Measurements from ENCODE around the gene CFAP69. TPM values are rescaled to one million over a fixed set of nuclear protein-coding genes. Genes with fewer than 3 reads are reported as not detected.

The CFAP69 gene
- total RNA-seq, 3 donors from 2014 or later (not counting 1 experiment from before 2014, with no cell fraction given): 0.13 TPM; not detected in 2

- no peak for TF ChIP-seq CTCF (IDR thresholded peaks at IDR 0.05)
- H3K4me1 ChIP-seq (ENCODE audit: control insufficient read depth, insufficient read depth, low read length): no peaks in the 10 kb centered on the region
- no peak overlapping the region for H3K4me3 ChIP-seq (ENCODE audit: low read length)
- H3K9me3 ChIP-seq (ENCODE audit: control insufficient read depth, insufficient read depth, low read length): no peaks in the 10 kb centered on the region
- intact Hi-C loops (cut with micrococcal nuclease): no loop called here
- H3K4me1 Mint-ChIP-seq: no peaks in the 10 kb centered on the region
- H3K27ac ChIP-seq (ENCODE audit: low read length): no peak overlapping the region
- H3K36me3 Mint-ChIP-seq: no peaks in the 10 kb centered on the region
- H3K4me3 Mint-ChIP-seq: no peak overlapping the region
- H3K9me3 Mint-ChIP-seq: no peaks in the 10 kb centered on the region
- H3K36me3 ChIP-seq (ENCODE audit: control insufficient read depth, insufficient read depth, low read length): no peaks in the 10 kb centered on the region
- peaks cover 5 to 14% of the 10 kb centered on the region in 2 donors for H3K27me3 Mint-ChIP-seq (ENCODE audit: low read depth in 2 of 2)
- ATAC-seq (no peak), DNase-seq (no peak)
- 86% methylated on average over 1 of the region's 1 CpG for WGBS (ENCODE audit: insufficient coverage)
- H3K27me3 ChIP-seq (ENCODE audit: control insufficient read depth, insufficient read depth, low read length): no peaks in the 10 kb centered on the region
- H3K27ac Mint-ChIP-seq: no peak overlapping the region
Observed at GRCh38 chr7:90236721-90237289, 8.2 kb upstream of the CFAP69 start.

DNA sequence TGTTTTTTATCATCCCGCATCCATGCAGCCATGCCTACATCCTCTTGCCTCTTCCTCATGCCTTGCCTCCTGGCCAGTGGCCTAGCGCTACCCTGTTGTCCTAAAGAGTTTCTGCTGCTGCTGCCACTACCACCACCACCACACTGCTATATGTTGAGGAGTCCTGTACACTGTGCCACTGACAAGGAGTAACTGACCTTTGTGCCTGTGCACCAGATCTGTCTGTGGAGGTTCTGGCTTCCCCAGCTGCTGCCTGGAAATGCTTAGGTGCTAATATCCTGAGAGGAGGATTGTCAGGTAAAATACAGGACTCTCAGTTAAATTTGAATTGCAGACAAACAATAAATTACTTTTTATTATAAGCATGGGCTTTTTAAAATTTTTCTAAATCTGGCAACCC lies 7.0 kb upstream of the CFAP69 start:
- H3K4me3 ChIP-seq (ENCODE audit: low read length): no peak overlapping the region
- no peaks in the 10 kb centered on the region for H3K9me3 ChIP-seq (ENCODE audit: control insufficient read depth, insufficient read depth, low read length)
- H3K36me3 ChIP-seq (ENCODE audit: control insufficient read depth, insufficient read depth, low read length): no peaks in the 10 kb centered on the region
- no peaks in the 10 kb centered on the region for H3K27me3 ChIP-seq (ENCODE audit: control insufficient read depth, insufficient read depth, low read length)
- H3K4me1 Mint-ChIP-seq: no peaks in the 10 kb centered on the region
- 100% methylated on average over 2 of the region's 2 CpGs for WGBS (ENCODE audit: insufficient coverage)
- peaks cover 10 to 18% of the 10 kb centered on the region in 2 donors for H3K27me3 Mint-ChIP-seq (ENCODE audit: low read depth in 2 of 2)
- H3K27ac Mint-ChIP-seq: no peak overlapping the region
- no peak for ATAC-seq
- intact Hi-C loops (cut with micrococcal nuclease): no loop called here
- no peak for DNase-seq
- H3K36me3 Mint-ChIP-seq: no peaks in the 10 kb centered on the region
- H3K4me1 ChIP-seq (ENCODE audit: control insufficient read depth, insufficient read depth, low read length): no peaks in the 10 kb centered on the region
- H3K4me3 Mint-ChIP-seq: no peak overlapping the region
- TF ChIP-seq CTCF (IDR thresholded peaks at IDR 0.05): no peak
- no peaks in the 10 kb centered on the region for H3K9me3 Mint-ChIP-seq
- no peak overlapping the region for H3K27ac ChIP-seq (ENCODE audit: low read length)

- Histone ChIP-seq H3K27me3 (ENCODE audit: control insufficient read depth, insufficient read depth, low read length) (no peaks in the 10 kb centered on the region), H3K4me3 (ENCODE audit: low read length) (no peak overlapping the region), H3K9me3 (ENCODE audit: control insufficient read depth, insufficient read depth, low read length) (no peaks in the 10 kb centered on the region), H3K4me1 (ENCODE audit: control insufficient read depth, insufficient read depth, low read length) (no peaks in the 10 kb centered on the region), H3K36me3 (ENCODE audit: control insufficient read depth, insufficient read depth, low read length) (no peaks in the 10 kb centered on the region), H3K27ac (ENCODE audit: low read length) (no peak overlapping the region)
- DNase-seq (no peak), ATAC-seq (no peak)
- Mint-ChIP-seq H3K27me3 (ENCODE audit: low read depth in 2 of 2) (peaks cover 13 to 22% of the 10 kb centered on the region in 2 donors), H3K4me3 (no peak overlapping the region), H3K9me3 (no peaks in the 10 kb centered on the region), H3K27ac (no peak overlapping the region), H3K36me3 (no peaks in the 10 kb centered on the region), H3K4me1 (no peaks in the 10 kb centered on the region)
- intact Hi-C loops (cut with micrococcal nuclease): no loop called here
- TF ChIP-seq CTCF (IDR thresholded peaks at IDR 0.05): no peak
- 69% methylated on average over 1 of the region's 1 CpG for WGBS (ENCODE audit: insufficient coverage)
Observed at GRCh38 chr7:90238583-90238982, 6.4 kb upstream of the CFAP69 start.

DNA sequence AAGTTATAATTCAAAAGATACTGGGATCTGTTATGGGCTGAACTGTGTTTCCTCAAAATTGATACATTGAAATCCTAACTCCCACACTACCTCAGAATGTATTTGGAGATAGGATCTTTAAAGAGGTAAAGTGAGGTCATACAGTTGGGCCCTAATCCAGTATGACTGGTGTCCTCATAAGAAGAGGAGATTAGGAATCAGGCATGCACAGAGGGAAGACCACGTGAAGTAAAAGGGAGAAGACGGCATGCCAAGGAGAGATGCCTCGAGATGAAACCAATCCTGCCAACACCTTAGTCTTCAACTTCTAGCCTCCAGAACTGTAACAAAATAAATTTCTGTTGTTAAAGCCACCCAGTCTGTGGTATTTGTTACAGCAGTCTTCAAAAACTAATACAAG lies 5.9 kb upstream of the CFAP69 start:
- intact Hi-C loops (cut with micrococcal nuclease): no loop called here
- 100% methylated on average over 2 of the region's 3 CpGs for WGBS (ENCODE audit: insufficient coverage)
- Mint-ChIP-seq H3K27me3 (ENCODE audit: low read depth in 2 of 2) (peaks cover 14 to 27% of the 10 kb centered on the region in 2 donors), H3K9me3 (no peaks in the 10 kb centered on the region), H3K4me3 (no peak overlapping the region), H3K4me1 (peaks cover 0 to under 1% of the 10 kb centered on the region in 2 donors), H3K36me3 (no peaks in the 10 kb centered on the region), H3K27ac (no peak overlapping the region)
- Histone ChIP-seq H3K27ac (ENCODE audit: low read length) (no peak overlapping the region), H3K27me3 (ENCODE audit: control insufficient read depth, insufficient read depth, low read length) (no peaks in the 10 kb centered on the region), H3K36me3 (ENCODE audit: control insufficient read depth, insufficient read depth, low read length) (no peaks in the 10 kb centered on the region), H3K4me1 (ENCODE audit: control insufficient read depth, insufficient read depth, low read length) (no peaks in the 10 kb centered on the region), H3K4me3 (ENCODE audit: low read length) (no peak overlapping the region), H3K9me3 (ENCODE audit: control insufficient read depth, insufficient read depth, low read length) (no peaks in the 10 kb centered on the region)
- DNase-seq (no peak), ATAC-seq (no peak)
- TF ChIP-seq CTCF (IDR thresholded peaks at IDR 0.05): no peak

Measured in natural killer cell (primary cell).